Measurements from ENCODE around the gene RANBP17.

The RANBP17 gene

GRCh38 chr5:170818232-170818631 is 43.6 kb upstream of the RANBP17 start:
- Histone ChIP-seq H4K20me1 (ENCODE audit: control insufficient read depth, insufficient read depth, low read depth, low read length) (no peaks in the 10 kb centered on the region), H3K9me2 (replicated peaks; ENCODE audit: control insufficient read depth, low read length) (no peaks in the 10 kb centered on the region), H3K27me3 (ENCODE audit: control insufficient read depth, low read length) (no peaks in the 10 kb centered on the region), H3K4me3 (ENCODE audit: low read length) (no peak overlapping the region), H3K36me3 (ENCODE audit: control insufficient read depth, low read length) (no peaks in the 10 kb centered on the region), H3K27ac (ENCODE audit: low read depth, low read length) (no peak overlapping the region), H3K79me2 (ENCODE audit: control insufficient read depth, low read length) (no peaks in the 10 kb centered on the region), H3K4me1 (ENCODE audit: control insufficient read depth, low read length) (no peaks in the 10 kb centered on the region), H3K9me3 (ENCODE audit: control insufficient read depth, insufficient read depth, low read length) (no peaks in the 10 kb centered on the region), H3F3A (ENCODE audit: control insufficient read depth, insufficient read depth) (no peaks in the 10 kb centered on the region), H3K4me2 (ENCODE audit: low read length) (no peak overlapping the region)
- TF ChIP-seq EZH2phosphoT487 (IDR thresholded peaks at IDR 0.05; ENCODE audit: borderline replicate concordance, low read length) (no peak), CTCF (IDR thresholded peaks at IDR 0.05; ENCODE audit: low read depth, low read length, poor library complexity, severe bottlenecking) (no peak)

GRCh38 chr5:170819824-170820223 is 42.0 kb upstream of the RANBP17 start:
- no peaks in the 10 kb centered on the region for H3F3A ChIP-seq (ENCODE audit: control insufficient read depth, insufficient read depth)
- TF ChIP-seq EZH2phosphoT487 (IDR thresholded peaks at IDR 0.05; ENCODE audit: borderline replicate concordance, low read length) (no peak), CTCF (IDR thresholded peaks at IDR 0.05; ENCODE audit: low read depth, low read length, poor library complexity, severe bottlenecking) (no peak)
- H3K4me1 ChIP-seq (ENCODE audit: control insufficient read depth, low read length) = no peaks in the 10 kb centered on the region
- no peak overlapping the region for H3K27ac ChIP-seq (ENCODE audit: low read depth, low read length)
- no peak overlapping the region for H3K4me2 ChIP-seq (ENCODE audit: low read length)
- no peaks in the 10 kb centered on the region for H3K36me3 ChIP-seq (ENCODE audit: control insufficient read depth, low read length)
- H3K79me2 ChIP-seq (ENCODE audit: control insufficient read depth, low read length) = no peaks in the 10 kb centered on the region
- no peaks in the 10 kb centered on the region for H4K20me1 ChIP-seq (ENCODE audit: control insufficient read depth, insufficient read depth, low read depth, low read length)
- no peaks in the 10 kb centered on the region for H3K9me2 ChIP-seq (replicated peaks; ENCODE audit: control insufficient read depth, low read length)
- H3K27me3 ChIP-seq (ENCODE audit: control insufficient read depth, low read length) = no peaks in the 10 kb centered on the region
- no peak overlapping the region for H3K4me3 ChIP-seq (ENCODE audit: low read length)
- no peaks in the 10 kb centered on the region for H3K9me3 ChIP-seq (ENCODE audit: control insufficient read depth, insufficient read depth, low read length)

GRCh38 chr5:170821257-170821800 is 40.5 kb upstream of the RANBP17 start:
- no peaks in the 10 kb centered on the region for H4K20me1 ChIP-seq (ENCODE audit: control insufficient read depth, insufficient read depth, low read depth, low read length)
- no peak overlapping the region for H3K27ac ChIP-seq (ENCODE audit: low read depth, low read length)
- H3K4me3 ChIP-seq (ENCODE audit: low read length) = no peak overlapping the region
- H3K4me2 ChIP-seq (ENCODE audit: low read length) = no peak overlapping the region
- no peaks in the 10 kb centered on the region for H3F3A ChIP-seq (ENCODE audit: control insufficient read depth, insufficient read depth)
- H3K27me3 ChIP-seq (ENCODE audit: control insufficient read depth, low read length) = no peaks in the 10 kb centered on the region
- no peaks in the 10 kb centered on the region for H3K4me1 ChIP-seq (ENCODE audit: control insufficient read depth, low read length)
- H3K9me3 ChIP-seq (ENCODE audit: control insufficient read depth, insufficient read depth, low read length) = no peaks in the 10 kb centered on the region
- H3K36me3 ChIP-seq (ENCODE audit: control insufficient read depth, low read length) = no peaks in the 10 kb centered on the region
- no peaks in the 10 kb centered on the region for H3K9me2 ChIP-seq (replicated peaks; ENCODE audit: control insufficient read depth, low read length)
- TF ChIP-seq EZH2phosphoT487 (IDR thresholded peaks at IDR 0.05; ENCODE audit: borderline replicate concordance, low read length) (no peak), CTCF (IDR thresholded peaks at IDR 0.05; ENCODE audit: low read depth, low read length, poor library complexity, severe bottlenecking) (no peak)
- no peaks in the 10 kb centered on the region for H3K79me2 ChIP-seq (ENCODE audit: control insufficient read depth, low read length)

Data from DOHH2 (cell line).